Inflammatory macrophage treated with lipopolysaccharide for 4 hours (primary cell): Measurements from ENCODE around the gene WDR59.
"Not testable (repeated sequence)": the region's sequence is repeated elsewhere in the genome, so short reads cannot be mapped to it uniquely, and the experiment has no call there.

Experiments
- DNase-seq: peaks from one replicate; pipeline ENCODE4 v3.0.0-alpha.2; 2020

Gene WDR59

GRCh38 chr16:75011634-75012307, 26.8 kb upstream of the WDR59 start:
- DNase-seq, result peak; percentile 93

- DNase-seq, result no peak
Observed at GRCh38 chr16:75010427-75010826, 25.5 kb upstream of the WDR59 start.

GRCh38 chr16:75007443-75007842, 22.5 kb upstream of the WDR59 start:
- DNase-seq, result no peak

- DNase-seq, result no peak
Observed at GRCh38 chr16:75005697-75006096, 20.8 kb upstream of the WDR59 start.

- DNase-seq, result no peak
Observed at GRCh38 chr16:75004460-75004859, 19.5 kb upstream of the WDR59 start.

- no peak for DNase-seq
Observed at GRCh38 chr16:75003931-75004330, 19.0 kb upstream of the WDR59 start.

- no peak for DNase-seq
Observed at GRCh38 chr16:75002474-75002873, 17.6 kb upstream of the WDR59 start.

GRCh38 chr16:75000481-75001081, 15.7 kb upstream of the WDR59 start:
- no peak for DNase-seq

- no peak for DNase-seq
Observed at GRCh38 chr16:74999609-75000480, 14.9 kb upstream of the WDR59 start.

GRCh38 chr16:74999219-74999608, 14.3 kb upstream of the WDR59 start:
- no peak for DNase-seq

- DNase-seq, result peak; percentile 64
Observed at GRCh38 chr16:74998481-74999218, 13.7 kb upstream of the WDR59 start, which contains the start of gene ZNRF1. Gene ZNRF1 (plus strand): TSS chr16:74999024. CDS start chr16:74999672, 648 bp downstream.

GRCh38 chr16:74997042-74997491, 12.1 kb upstream of the WDR59 start:
- DNase-seq, result no peak

- no peak for DNase-seq
Observed at GRCh38 chr16:74995986-74996385, 11.1 kb upstream of the WDR59 start.

GRCh38 chr16:74991593-74992403, 6.9 kb upstream of the WDR59 start:
- no peak for DNase-seq

- DNase-seq, result no peak
Observed at GRCh38 chr16:74991268-74991592, 6.3 kb upstream of the WDR59 start.

- no peak for DNase-seq
Observed at GRCh38 chr16:74990832-74991231, 5.9 kb upstream of the WDR59 start.

- DNase-seq, result not testable (repeated sequence)
Observed at GRCh38 chr16:74989864-74990263, 4.9 kb upstream of the WDR59 start.

- DNase-seq, result no peak
Observed at GRCh38 chr16:74987027-74987681, 2.2 kb upstream of the WDR59 start.

- DNase-seq, result no peak
Observed at GRCh38 chr16:74984194-74984528, 762 bp downstream of the WDR59 start.

- DNase-seq, result peak; percentile 38
Observed at GRCh38 chr16:74982256-74982655, 2.7 kb downstream of the WDR59 start.

- no peak for DNase-seq
Observed at GRCh38 chr16:74975591-74975990, 9.3 kb downstream of the WDR59 start.

GRCh38 chr16:74973304-74973703, 11.6 kb downstream of the WDR59 start:
- no peak for DNase-seq
